Measurements from ENCODE around the gene ARID3A.

ARID3A gene

DNA sequence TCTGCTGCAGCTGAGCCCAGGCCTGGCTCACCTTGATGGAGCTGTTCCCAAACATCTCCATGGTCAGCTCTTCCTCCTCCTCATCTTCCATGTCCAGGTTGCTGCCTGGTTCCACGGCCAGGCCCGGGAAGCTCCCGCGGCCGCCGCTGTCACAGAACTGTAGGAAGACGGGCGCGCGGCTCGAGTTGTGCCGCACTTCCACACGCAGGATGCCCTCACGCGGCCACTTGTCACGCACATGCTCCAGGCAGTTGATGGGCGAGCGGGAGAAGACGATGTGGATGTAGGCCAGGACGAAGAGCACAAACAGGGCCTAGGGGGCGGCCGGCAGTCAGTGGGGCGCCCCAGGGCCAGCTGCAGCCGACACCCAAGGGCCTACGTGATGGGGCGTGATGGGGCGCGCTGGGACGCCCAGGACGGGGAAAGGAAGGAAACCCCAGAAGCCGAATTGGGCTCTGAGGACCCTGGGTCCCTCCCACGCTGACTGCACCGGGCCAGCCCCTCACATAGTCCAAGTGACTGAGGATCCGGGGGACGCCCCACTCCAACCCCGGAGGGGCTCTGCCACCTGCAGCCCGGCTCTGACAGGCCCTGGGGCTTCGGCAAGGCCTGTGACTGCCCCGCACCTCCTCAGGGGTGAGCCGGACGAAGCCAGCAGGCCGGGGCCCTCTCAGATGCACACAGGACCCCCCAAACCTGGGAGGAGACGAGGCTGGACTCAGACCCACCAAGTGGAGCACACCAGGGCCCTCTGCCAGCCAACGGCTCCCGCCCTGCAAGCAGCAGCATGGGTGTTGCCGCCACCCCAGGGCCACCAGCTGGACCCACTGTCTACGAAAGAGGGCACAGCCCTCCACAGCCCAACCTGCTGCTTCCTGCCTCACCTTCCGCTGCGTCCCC is 88.6 kb downstream of the ARID3A start:
- Histone ChIP-seq H3K4me3 (ENCODE audit: low read length) (no peak overlapping the region), H3K27ac (ENCODE audit: low read length) (no peak overlapping the region), H3K4me1 (ENCODE audit: control insufficient read depth, insufficient read depth, low read length) (peaks cover 13% of the 10 kb centered on the region), H3K27me3 (ENCODE audit: control insufficient read depth, insufficient read depth, low read length) (no peaks in the 10 kb centered on the region), H3K36me3 (ENCODE audit: control insufficient read depth, insufficient read depth, low read length) (peaks cover 35% of the 10 kb centered on the region), H3K9me3 (ENCODE audit: control insufficient read depth, insufficient read depth, low read length) (no peaks in the 10 kb centered on the region)
- no CpG with 5 or more reads among the region's 49 CpGs for WGBS (ENCODE audit: insufficient coverage, insufficient read length)
- DNase-seq (ENCODE audit: low read depth, low spot score): no peak

DNA sequence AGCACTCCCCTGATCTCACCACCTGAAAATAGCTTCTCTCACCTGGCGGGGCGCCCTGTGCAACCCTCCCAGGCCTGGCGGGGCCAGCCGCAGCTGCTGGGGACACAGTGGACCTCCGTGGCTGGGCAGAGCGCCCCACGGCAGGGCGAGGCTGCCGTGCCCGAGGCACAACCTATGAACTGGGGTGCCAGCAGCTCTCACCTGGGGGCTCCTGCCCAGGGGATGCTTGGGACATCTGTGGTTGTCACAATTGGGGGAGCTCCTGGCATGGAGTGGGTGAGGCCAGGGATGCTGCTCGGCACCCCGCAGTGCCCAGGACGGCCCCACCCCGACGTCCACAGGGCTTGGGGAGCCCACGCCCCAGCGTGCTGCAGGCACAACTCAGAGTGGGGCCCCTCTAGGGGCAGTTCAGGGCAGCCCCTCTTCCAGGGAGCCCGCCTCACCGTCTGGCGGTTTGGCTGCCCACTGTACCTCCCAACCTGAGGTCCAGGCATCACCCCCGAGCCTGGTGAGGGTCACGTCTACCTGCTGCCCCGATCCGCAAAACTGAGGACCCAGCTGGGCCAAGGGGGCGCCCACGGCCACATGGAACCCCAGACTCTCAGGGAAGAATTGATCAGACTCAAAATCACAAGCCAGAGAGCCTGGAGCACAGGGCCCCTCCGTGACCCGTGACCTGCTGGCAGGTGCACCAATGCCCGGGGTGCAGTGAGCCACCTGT is 89.4 kb downstream of the ARID3A start:
- DNase-seq (ENCODE audit: low read depth, low spot score): no peak
- WGBS (ENCODE audit: insufficient coverage, insufficient read length): no CpG with 5 or more reads among the region's 29 CpGs
- Histone ChIP-seq H3K4me3 (ENCODE audit: low read length) (no peak overlapping the region), H3K27me3 (ENCODE audit: control insufficient read depth, insufficient read depth, low read length) (no peaks in the 10 kb centered on the region), H3K27ac (ENCODE audit: low read length) (no peak overlapping the region), H3K4me1 (ENCODE audit: control insufficient read depth, insufficient read depth, low read length) (peaks cover 18% of the 10 kb centered on the region), H3K36me3 (ENCODE audit: control insufficient read depth, insufficient read depth, low read length) (peaks cover 32% of the 10 kb centered on the region), H3K9me3 (ENCODE audit: control insufficient read depth, insufficient read depth, low read length) (no peaks in the 10 kb centered on the region)

DNA sequence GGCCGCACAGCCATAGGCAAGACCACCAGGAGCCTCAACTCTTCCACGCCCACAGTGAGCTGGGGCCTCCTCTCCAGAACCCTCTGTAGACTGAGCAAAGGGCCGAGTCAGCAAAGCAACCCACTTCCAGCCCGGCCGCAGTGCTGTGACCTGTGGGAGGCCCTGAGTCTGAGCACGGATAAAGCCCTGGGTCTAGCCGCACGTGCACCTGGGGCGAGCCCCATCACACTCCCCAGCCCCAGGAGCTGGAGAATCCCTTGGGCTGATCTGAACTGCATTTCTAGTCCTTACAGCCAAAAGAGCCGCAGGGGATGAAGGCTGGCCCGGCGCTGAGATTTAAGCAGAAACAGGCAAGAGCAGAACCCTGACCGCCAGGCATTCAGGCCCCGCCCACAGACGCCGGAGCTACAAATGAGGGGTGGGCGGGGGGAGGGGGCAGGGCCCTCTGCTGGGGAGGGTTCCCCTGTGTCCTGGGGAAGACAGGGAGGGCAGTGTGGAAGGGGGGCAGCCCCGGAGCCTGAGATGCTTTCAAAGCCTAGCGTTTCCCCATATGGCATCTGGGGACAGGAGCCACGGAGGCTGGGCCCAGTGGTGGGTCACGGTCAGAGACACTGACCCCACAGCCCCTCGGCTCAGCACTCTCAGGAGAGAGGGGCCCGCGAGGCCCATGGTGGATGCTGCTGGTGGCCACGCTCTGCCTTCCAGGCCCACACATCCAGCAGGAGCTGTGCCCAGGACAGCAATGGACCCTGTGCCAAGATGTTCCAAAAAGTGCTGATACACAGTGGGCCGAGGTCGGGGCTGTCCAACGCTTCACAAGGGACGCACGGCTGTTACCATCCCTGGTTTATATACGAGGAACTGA is 90.2 kb downstream of the ARID3A start:
- Histone ChIP-seq H3K4me1 (ENCODE audit: control insufficient read depth, insufficient read depth, low read length) (peaks cover 18% of the 10 kb centered on the region), H3K4me3 (ENCODE audit: low read length) (no peak overlapping the region), H3K27me3 (ENCODE audit: control insufficient read depth, insufficient read depth, low read length) (no peaks in the 10 kb centered on the region), H3K36me3 (ENCODE audit: control insufficient read depth, insufficient read depth, low read length) (peaks cover 26% of the 10 kb centered on the region), H3K27ac (ENCODE audit: low read length) (no peak overlapping the region), H3K9me3 (ENCODE audit: control insufficient read depth, insufficient read depth, low read length) (no peaks in the 10 kb centered on the region)
- WGBS (ENCODE audit: insufficient coverage, insufficient read length): no CpG with 5 or more reads among the region's 31 CpGs
- DNase-seq (ENCODE audit: low read depth, low spot score): no peak

DNA sequence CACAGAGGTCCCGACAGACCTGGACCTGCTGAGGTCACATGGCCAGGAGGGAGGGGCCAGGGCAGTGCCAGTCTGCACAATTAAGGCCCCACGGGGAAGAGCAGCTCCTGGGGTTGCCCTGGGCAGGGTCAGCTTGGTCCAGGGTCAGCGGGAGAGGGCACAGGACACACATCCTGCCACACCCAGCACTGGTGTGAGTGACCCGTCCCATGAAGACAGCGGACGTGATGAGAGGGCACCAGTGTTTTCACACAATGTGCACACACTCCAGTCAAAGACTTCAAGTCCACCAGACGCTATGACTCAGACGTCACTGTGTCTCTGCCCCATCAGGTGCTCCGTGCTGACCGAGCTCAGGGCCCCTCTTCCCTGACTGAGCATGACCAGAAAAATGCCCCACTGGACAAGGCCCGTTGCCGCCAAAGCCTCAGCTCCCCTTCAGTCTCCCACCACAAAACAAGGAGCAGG is 90.8 kb downstream of the ARID3A start:
- peaks cover 18% of the 10 kb centered on the region for H3K4me1 ChIP-seq (ENCODE audit: control insufficient read depth, insufficient read depth, low read length)

DNA sequence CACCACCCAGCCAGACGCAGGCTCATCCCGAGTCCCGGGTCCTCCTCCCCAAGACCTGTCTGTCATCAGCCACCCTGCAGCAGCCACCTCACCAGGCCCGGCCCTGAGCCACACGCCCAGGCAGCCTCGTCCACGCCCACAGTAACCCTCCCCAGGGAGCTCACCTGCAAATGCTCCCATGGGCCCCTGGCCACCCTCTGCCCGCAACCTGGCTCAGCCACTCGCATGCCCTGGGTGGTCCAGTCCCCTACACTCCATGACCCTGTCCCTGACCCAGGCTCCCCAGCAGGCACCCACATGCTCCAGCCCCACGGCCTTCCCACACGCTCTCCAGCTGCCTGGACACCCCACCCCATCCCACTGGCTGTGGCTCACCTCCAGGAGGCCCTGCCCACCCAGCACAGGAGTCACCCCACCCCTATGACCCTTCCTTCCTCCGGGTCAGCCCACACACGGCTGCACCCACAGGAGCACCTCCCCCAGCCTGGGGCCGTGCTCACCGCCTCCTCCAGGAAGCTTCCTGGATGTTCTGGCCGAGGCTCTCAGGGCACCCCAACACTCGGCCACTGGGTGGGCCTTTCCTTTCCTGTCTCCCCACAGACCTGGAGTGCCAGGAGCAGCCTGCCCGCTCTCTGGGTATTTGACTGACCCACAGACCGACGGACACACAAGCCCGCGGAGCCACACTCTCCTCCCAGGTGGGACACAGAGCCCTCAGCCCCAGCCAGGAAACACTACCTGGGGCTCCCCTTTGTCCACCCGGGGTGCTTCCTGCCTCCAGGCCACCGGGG is 91.5 kb downstream of the ARID3A start:
- H3K27ac ChIP-seq (ENCODE audit: low read length): no peak overlapping the region

More for the DNA sequence above, 90.8 kb downstream of the ARID3A start:
- Histone ChIP-seq H3K4me3 (ENCODE audit: low read length) (no peak overlapping the region), H3K9me3 (ENCODE audit: control insufficient read depth, insufficient read depth, low read length) (no peaks in the 10 kb centered on the region), H3K36me3 (ENCODE audit: control insufficient read depth, insufficient read depth, low read length) (peaks cover 21% of the 10 kb centered on the region; the same call in 1 of the 2 replicates), H3K27me3 (ENCODE audit: control insufficient read depth, insufficient read depth, low read length) (no peaks in the 10 kb centered on the region), H3K27ac (ENCODE audit: low read length) (no peak overlapping the region)
- WGBS (ENCODE audit: insufficient coverage, insufficient read length): no CpG with 5 or more reads among the region's 12 CpGs
- DNase-seq (ENCODE audit: low read depth, low spot score): no peak

DNA sequence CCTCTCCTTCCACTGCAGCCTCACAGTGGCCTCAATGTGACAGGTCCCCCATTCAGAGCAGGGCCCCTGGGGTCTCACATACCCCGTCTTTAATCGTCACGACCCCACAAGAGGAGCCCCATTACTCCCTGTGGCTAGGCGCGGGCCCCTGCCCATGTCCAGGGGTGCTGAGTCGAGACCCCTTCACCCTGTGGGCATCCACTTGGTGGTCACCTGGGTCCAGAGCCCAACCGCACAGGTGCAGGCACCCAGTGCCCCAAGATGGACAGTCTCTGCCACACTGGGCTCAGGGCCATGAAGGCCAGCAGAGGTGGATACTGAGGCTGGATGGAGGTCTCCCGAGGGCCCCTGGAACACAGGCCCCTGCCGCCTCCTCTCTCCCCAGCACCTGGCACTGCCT is 92.1 kb downstream of the ARID3A start:
- no peaks in the 10 kb centered on the region for H3K27me3 ChIP-seq (ENCODE audit: control insufficient read depth, insufficient read depth, low read length)
- H3K27ac ChIP-seq (ENCODE audit: low read length): no peak overlapping the region
- H3K9me3 ChIP-seq (ENCODE audit: control insufficient read depth, insufficient read depth, low read length): no peaks in the 10 kb centered on the region
- no peak overlapping the region for H3K4me3 ChIP-seq (ENCODE audit: low read length)
- H3K4me1 ChIP-seq (ENCODE audit: control insufficient read depth, insufficient read depth, low read length): peaks cover 18% of the 10 kb centered on the region
- WGBS (ENCODE audit: insufficient coverage, insufficient read length): no CpG with 5 or more reads among the region's 9 CpGs
- H3K36me3 ChIP-seq (ENCODE audit: control insufficient read depth, insufficient read depth, low read length): peaks cover 13% of the 10 kb centered on the region; the same call in 1 of the 2 replicates
- DNase-seq (ENCODE audit: low read depth, low spot score): no peak

More for the DNA sequence above, 91.5 kb downstream of the ARID3A start:
- DNase-seq (ENCODE audit: low read depth, low spot score): no peak
- no CpG with 5 or more reads among the region's 24 CpGs for WGBS (ENCODE audit: insufficient coverage, insufficient read length)
- H3K9me3 ChIP-seq (ENCODE audit: control insufficient read depth, insufficient read depth, low read length): no peaks in the 10 kb centered on the region
- H3K4me1 ChIP-seq (ENCODE audit: control insufficient read depth, insufficient read depth, low read length): peaks cover 18% of the 10 kb centered on the region
- H3K36me3 ChIP-seq (ENCODE audit: control insufficient read depth, insufficient read depth, low read length): peaks cover 18% of the 10 kb centered on the region; the same call in 1 of the 2 replicates
- H3K4me3 ChIP-seq (ENCODE audit: low read length): no peak overlapping the region
- H3K27me3 ChIP-seq (ENCODE audit: control insufficient read depth, insufficient read depth, low read length): no peaks in the 10 kb centered on the region

DNA sequence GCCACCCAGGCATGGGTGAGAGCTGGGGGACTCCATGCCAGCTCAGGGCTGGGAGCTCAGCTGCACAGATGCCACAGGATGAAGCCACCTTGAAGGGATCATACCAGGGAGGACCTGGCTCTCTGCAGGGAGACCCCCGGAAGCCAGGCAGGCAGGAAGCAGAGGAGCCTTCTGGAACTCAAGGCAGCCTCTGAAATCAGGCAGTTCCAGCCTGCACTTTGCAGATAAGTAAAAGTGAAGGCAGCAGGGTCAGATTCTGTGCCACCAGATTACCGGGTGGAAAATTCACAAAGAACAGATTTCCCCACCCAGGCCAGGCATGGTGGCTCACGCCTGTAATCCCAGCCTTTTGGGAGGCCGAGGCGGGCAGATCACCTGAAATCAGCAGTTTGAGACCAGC is 92.6 kb downstream of the ARID3A start:
- Histone ChIP-seq H3K27me3 (ENCODE audit: control insufficient read depth, insufficient read depth, low read length) (no peaks in the 10 kb centered on the region), H3K9me3 (ENCODE audit: control insufficient read depth, insufficient read depth, low read length) (no peaks in the 10 kb centered on the region), H3K27ac (ENCODE audit: low read length) (no peak overlapping the region), H3K4me1 (ENCODE audit: control insufficient read depth, insufficient read depth, low read length) (peaks cover 18% of the 10 kb centered on the region), H3K4me3 (ENCODE audit: low read length) (no peak overlapping the region), H3K36me3 (ENCODE audit: control insufficient read depth, insufficient read depth, low read length) (peaks cover 8% of the 10 kb centered on the region; the same call in 1 of the 2 replicates)
- WGBS (ENCODE audit: insufficient coverage, insufficient read length): no CpG with 5 or more reads among the region's 5 CpGs
- DNase-seq (ENCODE audit: low read depth, low spot score): no peak

DNA sequence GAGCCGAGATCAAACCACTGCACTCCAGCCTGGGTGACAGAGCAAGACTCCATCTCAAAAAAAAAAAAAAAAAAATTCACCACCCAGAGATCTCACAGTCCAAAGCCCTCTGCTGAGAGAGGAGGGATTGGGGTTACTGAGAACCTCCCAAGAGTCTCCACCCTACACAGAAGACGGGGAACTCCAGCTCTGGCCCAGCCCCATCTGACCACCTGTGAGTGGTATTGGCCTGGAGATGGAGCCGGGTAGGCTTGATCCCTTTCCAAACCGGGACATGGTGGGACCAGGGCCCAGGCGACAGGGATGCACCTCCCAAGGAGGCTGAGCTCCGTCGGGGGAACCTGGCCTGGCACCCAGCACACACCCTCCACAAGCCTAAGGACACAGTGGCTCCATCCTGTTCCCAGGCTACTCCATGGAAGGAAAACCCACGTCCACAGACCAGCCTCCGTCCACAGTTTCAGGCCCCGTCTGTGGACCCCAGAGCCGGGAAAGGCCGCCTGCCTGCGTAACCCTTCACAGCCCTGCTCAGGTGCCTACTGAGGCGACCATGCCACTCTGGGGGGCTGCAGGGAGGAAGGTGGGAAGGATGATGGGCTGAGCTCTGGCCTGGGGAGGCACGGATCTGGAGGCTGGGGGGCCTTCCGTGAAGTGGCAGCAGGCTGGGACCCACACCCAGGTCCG is 93.2 kb downstream of the ARID3A start:
- H3K27ac ChIP-seq (ENCODE audit: low read length): no peak overlapping the region
- DNase-seq (ENCODE audit: low read depth, low spot score): no peak
- no peak overlapping the region for H3K4me3 ChIP-seq (ENCODE audit: low read length)
- H3K4me1 ChIP-seq (ENCODE audit: control insufficient read depth, insufficient read depth, low read length): peaks cover 18% of the 10 kb centered on the region
- H3K9me3 ChIP-seq (ENCODE audit: control insufficient read depth, insufficient read depth, low read length): no peaks in the 10 kb centered on the region
- H3K36me3 ChIP-seq (ENCODE audit: control insufficient read depth, insufficient read depth, low read length): peaks cover 1% of the 10 kb centered on the region; the same call in 1 of the 2 replicates
- no peaks in the 10 kb centered on the region for H3K27me3 ChIP-seq (ENCODE audit: control insufficient read depth, insufficient read depth, low read length)
- no CpG with 5 or more reads among the region's 17 CpGs for WGBS (ENCODE audit: insufficient coverage, insufficient read length)

DNA sequence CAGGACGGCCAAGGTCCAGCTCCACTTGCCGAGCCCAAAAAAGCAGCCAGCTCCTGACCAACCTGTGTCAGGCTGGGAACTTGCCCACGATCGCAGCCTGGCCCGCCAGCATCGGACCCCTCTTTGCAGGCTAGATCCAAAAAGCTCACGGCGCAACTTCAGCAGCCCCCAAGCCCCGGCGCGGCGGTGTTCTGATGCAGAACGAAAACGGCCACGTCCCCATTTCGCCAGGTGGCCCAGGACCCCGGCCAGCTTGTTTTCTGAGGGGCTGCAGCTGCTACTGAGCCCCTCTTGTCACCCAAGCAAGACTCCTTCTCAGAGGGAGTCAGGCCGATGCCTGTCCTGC is 93.8 kb downstream of the ARID3A start:
- no CpG with 5 or more reads among the region's 18 CpGs for WGBS (ENCODE audit: insufficient coverage, insufficient read length)
- DNase-seq (ENCODE audit: low read depth, low spot score): no peak
- Histone ChIP-seq H3K4me3 (ENCODE audit: low read length) (peak overlapping the region; percentile 94; the same call in 1 of the 2 replicates), H3K9me3 (ENCODE audit: control insufficient read depth, insufficient read depth, low read length) (no peaks in the 10 kb centered on the region), H3K36me3 (ENCODE audit: control insufficient read depth, insufficient read depth, low read length) (no peaks in the 10 kb centered on the region), H3K4me1 (ENCODE audit: control insufficient read depth, insufficient read depth, low read length) (peaks cover 18% of the 10 kb centered on the region), H3K27me3 (ENCODE audit: control insufficient read depth, insufficient read depth, low read length) (no peaks in the 10 kb centered on the region), H3K27ac (ENCODE audit: low read length) (no peak overlapping the region)

All from iPS DF 6.9 (cell line).